Measurements from ENCODE around the gene KIDINS220. TPM values are rescaled to one million over a fixed set of nuclear protein-coding genes. Genes with fewer than 3 reads are reported as not detected.

The KIDINS220 gene
- total RNA-seq, 1 experiment from 2014 or later: 20.1 TPM

DNA sequence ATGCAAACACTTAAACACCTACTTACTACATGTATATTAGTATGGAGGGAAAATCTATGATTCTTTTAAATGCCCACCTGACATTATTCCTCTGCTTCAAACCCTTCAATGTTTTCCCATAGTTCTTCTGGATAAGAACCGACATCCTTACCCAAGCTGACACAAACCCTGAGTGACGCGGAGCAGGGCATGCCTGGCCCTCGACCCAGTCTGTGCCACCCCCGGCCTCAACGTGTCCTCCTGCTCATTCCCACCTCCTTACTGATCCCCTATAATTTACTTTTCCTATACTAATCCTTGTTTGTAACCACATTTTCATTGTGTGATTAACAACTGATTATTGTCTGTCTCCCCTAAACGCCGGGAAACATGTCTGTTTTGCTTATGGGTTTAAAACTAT is 17.5 kb downstream of the KIDINS220 start:
- Histone ChIP-seq H3K9me2 (ENCODE audit: insufficient read depth) (no peaks in the 10 kb centered on the region), H2AFZ (ENCODE audit: low read depth, low read length, poor library complexity, severe bottlenecking) (no peak overlapping the region), H3K4me2 (ENCODE audit: low read length) (no peak overlapping the region), H3K36me3 (ENCODE audit: control insufficient read depth in 1 of 2, insufficient read depth in 2 of 2, low read length in 2 of 2) (peaks cover 0 to 8% of the 10 kb centered on the region in 2 experiments; a peak in 1 of 4 replicates), H4K20me1 (ENCODE audit: insufficient read depth) (no peaks in the 10 kb centered on the region), H3K27me3 (ENCODE audit: insufficient read depth, low read length) (no peaks in the 10 kb centered on the region), H3K79me2 (ENCODE audit: insufficient read depth, low read length) (no peaks in the 10 kb centered on the region), H3K9ac (ENCODE audit: low read length) (no peak overlapping the region), H3K4me3 (replicated peaks in 1 of 2; ENCODE audit: low read depth in 1 of 2, low read length in 2 of 2) (no peak overlapping the region), H3K9me3 (ENCODE audit: control insufficient read depth in 1 of 2, insufficient read depth in 1 of 2, low read depth in 1 of 2, low read length in 2 of 2) (no peaks in the 10 kb centered on the region), H3K27ac (ENCODE audit: low read depth, low read length) (no peak overlapping the region), H3K4me1 (ENCODE audit: control insufficient read depth in 1 of 2, insufficient read depth in 2 of 2, low read length in 2 of 2) (peaks cover 0 to 3% of the 10 kb centered on the region in 2 experiments; a peak in 1 of 4 replicates)
- POLR2A ChIA-PET: no interaction called here
- intact Hi-C loops (cut with micrococcal nuclease): no loop called here
- RAD21 ChIA-PET (ENCODE audit: low non-redundant PET in 1 of 2, low total read pairs in 2 of 2, uncharacterized antibody in 2 of 2, unreplicated experiment in 2 of 2): no interaction called here
- ATAC-seq (no peak), DNase-seq (ENCODE audit: low read depth, low spot score) (no peak)
- TF ChIP-seq, protein P1, sequence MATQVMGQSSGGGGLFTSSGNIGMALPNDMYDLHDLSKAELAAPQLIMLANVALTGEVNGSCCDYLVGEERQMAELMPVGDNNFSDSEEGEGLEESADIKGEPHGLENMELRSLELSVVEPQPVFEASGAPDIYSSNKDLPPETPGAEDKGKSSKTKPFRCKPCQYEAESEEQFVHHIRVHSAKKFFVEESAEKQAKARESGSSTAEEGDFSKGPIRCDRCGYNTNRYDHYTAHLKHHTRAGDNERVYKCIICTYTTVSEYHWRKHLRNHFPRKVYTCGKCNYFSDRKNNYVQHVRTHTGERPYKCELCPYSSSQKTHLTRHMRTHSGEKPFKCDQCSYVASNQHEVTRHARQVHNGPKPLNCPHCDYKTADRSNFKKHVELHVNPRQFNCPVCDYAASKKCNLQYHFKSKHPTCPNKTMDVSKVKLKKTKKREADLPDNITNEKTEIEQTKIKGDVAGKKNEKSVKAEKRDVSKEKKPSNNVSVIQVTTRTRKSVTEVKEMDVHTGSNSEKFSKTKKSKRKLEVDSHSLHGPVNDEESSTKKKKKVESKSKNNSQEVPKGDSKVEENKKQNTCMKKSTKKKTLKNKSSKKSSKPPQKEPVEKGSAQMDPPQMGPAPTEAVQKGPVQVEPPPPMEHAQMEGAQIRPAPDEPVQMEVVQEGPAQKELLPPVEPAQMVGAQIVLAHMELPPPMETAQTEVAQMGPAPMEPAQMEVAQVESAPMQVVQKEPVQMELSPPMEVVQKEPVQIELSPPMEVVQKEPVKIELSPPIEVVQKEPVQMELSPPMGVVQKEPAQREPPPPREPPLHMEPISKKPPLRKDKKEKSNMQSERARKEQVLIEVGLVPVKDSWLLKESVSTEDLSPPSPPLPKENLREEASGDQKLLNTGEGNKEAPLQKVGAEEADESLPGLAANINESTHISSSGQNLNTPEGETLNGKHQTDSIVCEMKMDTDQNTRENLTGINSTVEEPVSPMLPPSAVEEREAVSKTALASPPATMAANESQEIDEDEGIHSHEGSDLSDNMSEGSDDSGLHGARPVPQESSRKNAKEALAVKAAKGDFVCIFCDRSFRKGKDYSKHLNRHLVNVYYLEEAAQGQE (IDR thresholded peaks at IDR 0.05; ENCODE audit: low read depth): no peak
- TF ChIP-seq CEBPB (IDR thresholded peaks at IDR 0.05; ENCODE audit: low read depth) (no peak), SIN3A (IDR thresholded peaks at IDR 0.05; ENCODE audit: low read depth) (no peak), TCF7L2 (IDR thresholded peaks at IDR 0.05; ENCODE audit: borderline replicate concordance, extremely low read depth, insufficient read depth, insufficient read length) (no peak), FOSL1 (IDR thresholded peaks at IDR 0.05; ENCODE audit: low read depth) (no peak), SP1 (IDR thresholded peaks at IDR 0.05; ENCODE audit: low read depth) (no peak), ELF1 (IDR thresholded peaks at IDR 0.05; ENCODE audit: borderline replicate concordance, low read depth) (no peak), CBX3 (IDR thresholded peaks at IDR 0.05; ENCODE audit: low read depth) (no peak), YY1 (IDR thresholded peaks at IDR 0.05; ENCODE audit: extremely low read depth, insufficient replicate concordance, low read depth, low read length) (no peak), EGR1 (IDR thresholded peaks at IDR 0.05; ENCODE audit: low read depth) (no peak)
- CTCF ChIA-PET: no interaction called here
- BruUV-seq (replicated peaks): no TSS peak
